Esophagus muscularis mucosa (tissue), 4 donors: ENCODE results near the gene MAPKAP1.

Source experiments
- EP300 ChIP-seq: sonication (generic); formaldehyde crosslinking; IDR thresholded peaks from one replicate; pipeline ENCODE4 v1.6.1; 2017; ENCODE audit warnings: antibody characterized with exemption
- POLR2AphosphoS5 ChIP-seq, 2 donors: sonication (generic); formaldehyde crosslinking; IDR thresholded peaks; one replicate each; pipeline ENCODE4 v1.6.1; 2017; ENCODE audit warnings: antibody characterized with exemption in 2 of 2
- TF ChIP-seq, protein P1 (sequence below), 3 experiments: fragments of 200-600 bp in 2 of 3; fragments of 450-650 bp in 1 of 3; sonication (generic) in 2 of 3; IDR thresholded peaks; one replicate each; pipeline ENCODE4 v1.5.1; 2017 to 2019; ENCODE audit warnings: antibody characterized with exemption in 3 of 3, mild to moderate bottlenecking in 2 of 3, moderate library complexity in 1 of 3

DNA sequence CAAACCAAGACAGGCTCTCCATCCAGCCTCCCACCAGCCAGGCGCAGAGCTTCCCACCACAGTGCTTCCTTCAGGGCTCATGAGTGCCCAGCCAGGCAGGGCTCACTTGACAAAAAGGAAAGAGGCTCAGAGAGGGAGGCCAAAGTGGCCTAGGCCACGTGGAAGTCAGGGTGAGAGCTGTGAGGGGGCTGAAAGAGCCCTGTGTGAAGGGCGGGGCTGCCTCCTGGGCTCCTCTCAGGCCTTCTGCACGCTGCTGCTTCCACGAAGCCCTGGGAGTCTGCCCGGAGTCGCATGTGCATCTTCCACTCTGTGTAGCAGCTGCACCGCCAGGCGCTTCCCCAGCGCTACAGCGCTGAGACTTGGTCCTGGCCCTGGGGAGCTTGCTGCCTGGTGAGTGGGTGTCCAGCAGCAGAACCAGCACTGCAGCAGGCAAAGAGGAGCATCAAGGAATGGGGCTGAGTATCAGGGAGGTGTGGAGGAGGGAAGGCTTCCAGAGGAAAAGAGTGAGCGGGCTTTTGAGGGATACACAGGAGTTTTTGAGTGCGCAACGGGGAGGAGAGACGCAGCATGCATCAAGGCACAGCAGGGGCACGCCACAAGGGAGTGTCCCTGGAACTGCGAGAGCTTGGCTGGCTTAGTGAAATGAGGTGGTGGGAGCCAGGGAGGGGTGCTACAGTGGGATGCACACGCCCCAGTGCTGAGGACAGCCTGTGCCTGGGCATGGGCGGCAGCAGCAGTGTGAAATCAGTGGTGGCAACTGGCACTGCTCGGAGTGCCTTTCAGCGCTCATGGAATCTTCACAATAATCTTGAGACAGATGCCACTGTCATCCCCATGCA, 267.4 kb downstream of the MAPKAP1 start:
- TF ChIP-seq, protein P1, sequence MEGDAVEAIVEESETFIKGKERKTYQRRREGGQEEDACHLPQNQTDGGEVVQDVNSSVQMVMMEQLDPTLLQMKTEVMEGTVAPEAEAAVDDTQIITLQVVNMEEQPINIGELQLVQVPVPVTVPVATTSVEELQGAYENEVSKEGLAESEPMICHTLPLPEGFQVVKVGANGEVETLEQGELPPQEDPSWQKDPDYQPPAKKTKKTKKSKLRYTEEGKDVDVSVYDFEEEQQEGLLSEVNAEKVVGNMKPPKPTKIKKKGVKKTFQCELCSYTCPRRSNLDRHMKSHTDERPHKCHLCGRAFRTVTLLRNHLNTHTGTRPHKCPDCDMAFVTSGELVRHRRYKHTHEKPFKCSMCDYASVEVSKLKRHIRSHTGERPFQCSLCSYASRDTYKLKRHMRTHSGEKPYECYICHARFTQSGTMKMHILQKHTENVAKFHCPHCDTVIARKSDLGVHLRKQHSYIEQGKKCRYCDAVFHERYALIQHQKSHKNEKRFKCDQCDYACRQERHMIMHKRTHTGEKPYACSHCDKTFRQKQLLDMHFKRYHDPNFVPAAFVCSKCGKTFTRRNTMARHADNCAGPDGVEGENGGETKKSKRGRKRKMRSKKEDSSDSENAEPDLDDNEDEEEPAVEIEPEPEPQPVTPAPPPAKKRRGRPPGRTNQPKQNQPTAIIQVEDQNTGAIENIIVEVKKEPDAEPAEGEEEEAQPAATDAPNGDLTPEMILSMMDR (IDR thresholded peaks at IDR 0.05) = no peak
- no peak for TF ChIP-seq POLR2AphosphoS5 (IDR thresholded peaks at IDR 0.05)
- no peak for TF ChIP-seq EP300
